K562 (cell line): ENCODE data around the gene TTBK1. TPM values are rescaled to one million over a fixed set of nuclear protein-coding genes. Genes with fewer than 3 reads are reported as not detected.

Experiments used
- ATAC-seq: fragments of 200-7000 bp; cut with Tn5 transposase; 3 replicates; pipeline ENCODE4 v1.9.1; 2020; ENCODE audit warnings: moderate library complexity
- BruUV-seq: library from RNA; stranded (reverse); fragments of 400-500 nt; replicated peaks from 2 replicates; lab custom pipeline; 2021; lab: Mats Ljungman, UMichigan
- CTCF ChIA-PET: fragments of 300-600 bp; formaldehyde crosslinking; extraction: SDS; loops from one replicate; lab custom pipeline; 2021; ENCODE audit warnings: low intra/inter-chr PET ratio; lab: Yijun Ruan, JAX
- POLR2A ChIA-PET: fragments of 300-600, 350-650 bp; sonication (Branson Sonifier 250); formaldehyde crosslinking; extraction: SDS; loops from one replicate; lab custom pipeline; 2021; ENCODE audit warnings: antibody characterized with exemption, inconsistent platforms; lab: Yijun Ruan, JAX
- DNase-seq, 4 experiments: peaks; one replicate each; pipeline versions ENCODE4 v3.0.0 to v3.0.0-alpha.2; 2011 to 2018; ENCODE audit warnings: low spot score in 3 of 4, mixed read lengths in 3 of 4; ENCODE audit errors: extremely low read depth in 1 of 4
- FAIRE-seq: peaks from 2 replicates; lab custom pipeline; 2011; peaks lifted over from hg19 to GRCh38; lab: Jason Lieb, UNC
- H2AFZ ChIP-seq: 2 replicates; pipeline ENCODE4 v1.6.0; 2011; ENCODE audit warnings: low read depth, low read length, control low read depth, inconsistent platforms
- H3K27ac ChIP-seq: fragments of 200-600 bp; 3 replicates; pipeline ENCODE4 v1.8.0; 2011; ENCODE audit warnings: low read depth, mild to moderate bottlenecking, control low read depth, inconsistent platforms, low read length, moderate library complexity, mixed read lengths; ENCODE audit errors: extremely low read depth
- H3K27me3 ChIP-seq, 2 experiments: fragments of 300-600 bp in 1 of 2; 2 replicates in 1 of 2; 3 replicates in 1 of 2; pipeline versions ENCODE4 v1.6.0 to v1.8.0; 2011; ENCODE audit warnings: inconsistent platforms in 2 of 2, low read length in 2 of 2, mild to moderate bottlenecking in 1 of 2, mixed read lengths in 1 of 2, moderate library complexity in 1 of 2; ENCODE audit not compliant: control insufficient read depth in 2 of 2, insufficient read depth in 2 of 2
- H3K36me3 ChIP-seq: fragments of 300-600 bp; 3 replicates; pipeline ENCODE4 v1.8.0; 2011; ENCODE audit warnings: mild to moderate bottlenecking, low read length, inconsistent platforms; ENCODE audit not compliant: control insufficient read depth, insufficient read depth
- H3K4me1 ChIP-seq, 2 experiments: fragments of 200-600 bp in 1 of 2; replicated peaks in 1 of 2; 2 replicates in 1 of 2; 3 replicates in 1 of 2; pipeline versions ENCODE4 v1.5.1 to v1.8.0; 2011; ENCODE audit warnings: inconsistent platforms in 2 of 2, low read length in 2 of 2, mild to moderate bottlenecking in 1 of 2, mixed read lengths in 1 of 2, moderate library complexity in 1 of 2; ENCODE audit not compliant: control insufficient read depth in 2 of 2, insufficient read depth in 2 of 2
- H3K4me2 ChIP-seq: 2 replicates; pipeline ENCODE4 v1.6.1; 2011; ENCODE audit warnings: low read length, control low read depth, inconsistent platforms, mixed read lengths; ENCODE audit not compliant: insufficient read depth
- H3K4me3 ChIP-seq: fragments of 200-600 bp; sonication (generic), shearing (Covaris generic); 2 replicates; pipeline ENCODE4 v1.5.1; 2016; ENCODE audit warnings: control low read depth, inconsistent platforms
- H3K79me2 ChIP-seq: fragments of 200-600 bp; 3 replicates; pipeline ENCODE4 v1.8.0; 2011; ENCODE audit warnings: low read length, inconsistent platforms; ENCODE audit not compliant: control insufficient read depth, insufficient read depth
- H3K9ac ChIP-seq, 2 experiments: 2 replicates each; pipeline versions ENCODE4 v1.6.0 to v1.6.1; 2011; ENCODE audit warnings: low read depth in 2 of 2, low read length in 2 of 2, control low read depth in 1 of 2, inconsistent platforms in 1 of 2, mild to moderate bottlenecking in 1 of 2, mixed read lengths in 1 of 2; ENCODE audit not compliant: insufficient read depth in 1 of 2
- H3K9me1 ChIP-seq: one replicate; pipeline ENCODE4 v1.6.0; 2011; ENCODE audit warnings: inconsistent platforms, mild to moderate bottlenecking, low read length, moderate library complexity; ENCODE audit not compliant: control insufficient read depth, insufficient read depth
- H3K9me3 ChIP-seq: replicated peaks from 2 replicates; pipeline ENCODE4 v1.5.1; 2011; ENCODE audit warnings: low read depth, low read length, inconsistent platforms; ENCODE audit not compliant: control insufficient read depth, insufficient read depth
- H4K20me1 ChIP-seq: replicated peaks from 2 replicates; pipeline ENCODE4 v1.6.1; 2011; ENCODE audit warnings: low read length, inconsistent platforms, mixed read lengths; ENCODE audit not compliant: control insufficient read depth, insufficient read depth
- ARHGAP35 ChIP-seq: fragments of 450-650 bp; IDR thresholded peaks from 2 replicates; pipeline ENCODE4 v1.6.1; 2018; ENCODE audit not compliant: partially characterized antibody
- ARID3A ChIP-seq: IDR thresholded peaks from 2 replicates; pipeline ENCODE4 v1.6.1; 2012; ENCODE audit warnings: low read depth, low read length, improper control_type of control experiment, borderline replicate concordance
- DDX20 ChIP-seq: fragments of 450-650 bp; IDR thresholded peaks from 2 replicates; pipeline ENCODE4 v1.6.1; 2016; ENCODE audit warnings: missing genetic modification characterization, low read depth, mild to moderate bottlenecking, missing compliant biosample characterization, moderate library complexity
- FOXO4 ChIP-seq: fragments of 450-650 bp; formaldehyde crosslinking; IDR thresholded peaks from 2 replicates; pipeline ENCODE4 v1.4.0; 2020; ENCODE audit warnings: mild to moderate bottlenecking, moderate library complexity
- HDAC3 ChIP-seq: fragments of 450-650 bp; IDR thresholded peaks from 2 replicates; pipeline ENCODE4 v1.6.1; 2018; ENCODE audit warnings: borderline replicate concordance, mild to moderate bottlenecking, moderate library complexity; ENCODE audit not compliant: partially characterized antibody
- HEY1 ChIP-seq: fragments of 250-450 bp; sonication (Bioruptor Pico); IDR thresholded peaks from 2 replicates; pipeline ENCODE4 v1.5.0; 2020; ENCODE audit warnings: mild to moderate bottlenecking, moderate library complexity, borderline replicate concordance
- HIVEP1 ChIP-seq: fragments of 250-450 bp; sonication (Bioruptor Pico); IDR thresholded peaks from 2 replicates; pipeline ENCODE4 v1.4.0; 2020; ENCODE audit warnings: mild to moderate bottlenecking
- HMGXB4 ChIP-seq: sonication (generic); formaldehyde crosslinking; IDR thresholded peaks from 2 replicates; pipeline ENCODE4 v1.8.1; 2023; ENCODE audit warnings: mild to moderate bottlenecking, missing genetic modification reagents
- RAD21 ChIP-seq, 2 experiments: fragments of 250-450 bp in 1 of 2; fragments of 450-650 bp in 1 of 2; sonication (Bioruptor Pico) in 1 of 2; formaldehyde crosslinking in 1 of 2; IDR thresholded peaks in 1 of 2; conservative IDR thresholded peaks in 1 of 2; 2 replicates each; pipeline versions ENCODE4 v1.4.0 to v1.8.0; 2020 to 2022; ENCODE audit warnings: mild to moderate bottlenecking in 2 of 2, moderate library complexity in 1 of 2
- SAP30 ChIP-seq: fragments of 200-600 bp; sonication (generic); IDR thresholded peaks from 2 replicates; pipeline ENCODE4 v1.6.1; 2012; ENCODE audit warnings: borderline replicate concordance, low read depth, mild to moderate bottlenecking, moderate library complexity, low read length, control low read depth, inconsistent platforms; ENCODE audit not compliant: insufficient read depth, poor library complexity, severe bottlenecking
- UBTF ChIP-seq, 2 experiments: IDR thresholded peaks; 2 replicates each; pipeline ENCODE4 v1.6.1; 2012; ENCODE audit warnings: improper control_type of control experiment in 2 of 2, low read depth in 2 of 2, low read length in 2 of 2, borderline replicate concordance in 1 of 2
- USF1 ChIP-seq: sonication (generic); formaldehyde crosslinking; IDR thresholded peaks from 2 replicates; pipeline ENCODE4 v1.9.0; 2022; ENCODE audit warnings: mild to moderate bottlenecking, missing genetic modification reagents
- ZNF184 ChIP-seq: sonication (generic); formaldehyde crosslinking; IDR thresholded peaks from 2 replicates; pipeline ENCODE4 v1.5.0; 2020; ENCODE audit warnings: missing genetic modification reagents
- WGBS: fragments of 100-300 bp; shearing (Covaris generic); methylation state at CpG from one replicate; pipeline ENCODE4 v1.1.6; 2016; ENCODE audit warnings: low coverage, mixed read lengths; ENCODE audit not compliant: insufficient coverage; ENCODE audit errors: missing lambda C conversion rate; 5-methylcytosine and 5-hydroxymethylcytosine counted together
- in situ Hi-C: fragments of 300-500 bp; cut with MboI; formaldehyde crosslinking; loops from 4 replicates; pipeline ENCODE4 v1.15.0; 2018; ENCODE audit warnings: inconsistent platforms, mixed read lengths
- intact Hi-C: fragments of 100-400 bp; cut with micrococcal nuclease; formaldehyde crosslinking; loops from 2 replicates; pipeline ENCODE4 v1.14.2; 2022
- polyA plus RNA-seq, 8 experiments: library from polyadenylated mRNA; depleted of rRNA in 4 of 8; stranded (reverse) in 5 of 8; unstranded in 3 of 8; fragments of >200 nt; fragmentation: Nextera tagmentation in 2 of 8; fragmentation: Illumina TruSeq in 1 of 8; extraction: Ambion mirVana in 2 of 8; extraction: Trizol in 1 of 8; gene quantifications; 2 replicates each; pipeline versions ENCODE4 v1.2.1 to v1.2.3, GENCODE V29; 2011 to 2014; ENCODE audit warnings: inconsistent platforms in 1 of 8, missing spikeins in 1 of 8
- total RNA-seq, 7 experiments: library from RNA; depleted of rRNA in 6 of 7; stranded (reverse); fragments of >200 nt in 6 of 7; fragmentation: Illumina TruSeq in 2 of 7; extraction: Trizol in 2 of 7; gene quantifications; 2 replicates each; pipeline versions ENCODE4 v1.2.1 to v1.2.3, GENCODE V29; 2011 to 2021; ENCODE audit warnings: low replicate concordance in 1 of 7

Gene TTBK1
- total and polyA plus RNA-seq, 9 of the 15 experiments (the other 6 are each of a cell fraction or from before 2014, with no cell fraction given), result not detected

- WGBS, result 0% methylated on average over 1 of the region's 1 CpG
- Histone ChIP-seq H3K36me3 (no peaks in the 10 kb centered on the region), H3K4me2 (no peak overlapping the region), H4K20me1 (0 out of 2 replicates have a peak, but pooled peaks cover 6% of the 10 kb centered on the region), H3K9me3 (peaks cover 3% of the 10 kb centered on the region; the same call in 1 of the 2 replicates), H3K79me2 (no peaks in the 10 kb centered on the region), H3K27me3 (peaks cover 45 to 63% of the 10 kb centered on the region in 2 experiments), H3K4me1 (peaks cover 0 to 7% of the 10 kb centered on the region in 2 experiments; a peak in 2 of 5 replicates), H3K4me3 (no peak overlapping the region), H3K9ac (no peak overlapping the region), H2AFZ (no peak overlapping the region), H3K9me1 (no peaks in the 10 kb centered on the region), H3K27ac (no peak overlapping the region)
- DNase-seq (no peak), ATAC-seq (no peak), FAIRE-seq (no peak)
- BruUV-seq, result no TSS peak
- ChIA-PET POLR2A (interaction anchor here (0.6 to 1.7 kb wide), 3 partner anchors 11 to 235 kb away, joined by 3 to 4 read pairs (median 4); partner anchors contain the start of genes DNPH1 and ZNF318), CTCF (no interaction called here)
- in situ Hi-C loops, result no loop called here
- intact Hi-C loops, result no loop called here
- TF ChIP-seq HIVEP1 (no peak), HEY1 (CRISPR knock-in tag) (no peak), UBTF (IDR thresholded peaks at IDR 0.05; ENCODE audit: borderline replicate concordance in 1 of 2, low read depth in 2 of 2, low read length in 2 of 2) (no peak), SAP30 (no peak), ARID3A (no peak), ZNF184 (no peak), ARHGAP35 (no peak), HDAC3 (no peak), DDX20 (no peak), RAD21 (CRISPR knock-in tag; conservative IDR thresholded peaks at IDR 0.05 in 1 of 2, IDR thresholded peaks at IDR 0.05 in 1 of 2) (no peak), USF1 (no peak), FOXO4 (CRISPR knock-in tag) (no peak), HMGXB4 (CRISPR knock-in tag) (no peak)
These were observed 2.3 kb upstream of the TTBK1 start for GRCh38 chr6:43240950-43241349.
